G401.6 (cell line): ENCODE measurements around the gene DMAP1.

Experiments used
- FAIRE-seq: peaks from 2 replicates; lab custom pipeline; 2012; peaks lifted over from hg19 to GRCh38; lab: Jason Lieb, UNC

DMAP1 gene

DNA sequence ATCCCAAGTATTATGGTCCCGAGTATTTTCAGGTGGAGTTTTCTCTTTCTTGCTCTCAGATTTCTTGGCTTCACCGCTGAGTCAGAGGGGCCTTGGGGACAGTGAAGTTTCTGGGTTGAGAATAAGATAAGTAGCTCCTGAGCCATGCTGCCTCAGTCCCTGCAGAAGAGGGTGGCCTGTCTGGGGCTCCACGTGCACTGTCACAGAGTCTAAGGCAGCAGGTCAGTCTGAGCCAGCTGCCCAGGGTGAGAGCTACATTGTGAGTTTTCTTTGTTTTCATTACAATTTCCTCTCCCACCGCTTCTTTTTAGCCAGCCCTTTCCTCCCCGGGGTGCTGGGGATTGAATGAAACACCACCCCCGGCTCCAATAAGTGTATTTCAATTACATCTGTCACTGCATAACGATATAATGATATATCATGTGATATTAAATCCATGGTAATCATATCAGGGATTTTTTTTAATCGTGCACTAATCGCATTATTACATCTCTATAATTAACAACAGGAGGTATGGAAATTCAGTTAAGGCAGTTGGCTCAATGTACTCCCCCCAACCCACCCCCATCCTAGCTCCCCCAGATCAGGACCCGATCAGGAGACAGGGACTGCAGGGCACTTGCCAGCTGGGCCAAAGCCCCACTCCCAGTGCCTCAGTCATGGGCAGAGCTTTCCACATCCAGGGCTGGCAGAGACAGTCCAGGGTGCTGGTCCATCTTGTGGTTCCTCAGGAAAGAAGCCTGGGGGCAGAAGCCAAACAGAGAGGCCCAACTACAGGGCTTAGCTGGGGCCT lies 43.7 kb downstream of the DMAP1 start:
- no peak for FAIRE-seq

DNA sequence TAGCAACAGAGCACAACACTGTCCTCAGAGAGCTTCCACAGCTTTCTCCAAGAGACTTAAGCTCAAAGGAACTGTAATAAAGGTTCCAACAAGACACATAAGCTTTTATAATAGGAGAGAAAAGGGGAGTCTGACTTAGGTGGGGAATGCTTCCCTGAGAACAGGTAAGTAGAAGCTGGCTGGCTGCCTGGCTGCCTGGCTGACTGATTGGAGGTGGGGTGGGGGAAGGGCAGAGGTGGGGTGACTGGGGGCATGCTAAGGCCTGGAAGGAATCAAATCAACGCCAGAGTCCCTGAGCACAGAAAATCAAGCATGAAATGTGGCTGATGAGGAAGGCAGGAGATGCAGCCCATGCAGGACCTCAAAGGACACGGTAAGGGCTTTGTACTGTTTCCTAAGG lies 45.8 kb downstream of the DMAP1 start:
- no peak for FAIRE-seq

DNA sequence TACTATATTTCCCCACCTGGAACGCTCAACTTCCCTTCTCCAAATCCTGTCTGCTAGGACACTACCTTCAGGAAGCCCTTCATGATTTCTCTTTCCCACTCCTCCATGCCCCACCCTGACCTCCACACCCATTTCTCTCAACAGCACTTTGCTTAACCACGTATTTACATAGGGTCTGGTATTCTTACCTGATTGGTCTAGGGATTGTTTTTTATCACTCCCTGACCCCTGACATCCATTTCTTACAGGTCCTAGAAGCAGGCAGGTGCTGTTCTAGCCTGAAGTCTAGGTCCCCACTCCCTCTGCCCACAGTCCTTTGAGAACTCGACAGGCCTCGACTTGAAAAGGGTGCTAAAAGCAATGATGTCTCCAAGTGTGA lies 47.5 kb downstream of the DMAP1 start:
- no peak for FAIRE-seq

DNA sequence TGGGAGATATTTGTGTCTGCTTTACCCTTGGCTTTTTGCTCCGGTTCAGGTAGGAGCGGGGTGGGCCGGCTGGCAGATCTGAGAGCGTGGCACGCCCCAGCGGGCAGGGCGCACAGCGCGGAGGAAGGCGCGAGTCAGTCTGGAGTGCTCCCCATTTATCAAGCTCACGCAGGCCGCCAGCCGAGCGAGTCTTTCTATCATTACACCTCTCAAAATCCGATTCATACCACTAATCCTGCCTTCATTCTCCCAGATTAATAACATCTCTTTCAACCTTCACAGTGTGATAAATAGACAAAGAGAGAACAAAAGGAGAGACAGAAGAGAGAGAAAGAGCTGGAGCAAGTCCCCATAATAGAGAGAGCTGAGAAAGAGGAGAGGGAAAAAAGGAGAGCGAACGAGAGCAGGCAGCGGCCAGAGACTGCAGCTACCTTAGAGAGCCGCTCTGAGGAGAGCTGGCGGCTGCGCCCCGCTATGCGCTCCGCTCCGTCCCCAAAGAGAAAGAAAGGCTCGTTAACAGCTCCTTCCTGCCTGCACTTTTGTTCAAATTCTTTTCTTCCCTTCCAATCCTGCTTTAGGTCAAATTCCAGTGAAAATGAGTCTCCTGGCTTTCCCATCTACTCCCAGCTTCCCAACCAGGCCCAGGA lies 48.0 kb downstream of the DMAP1 start:
- FAIRE-seq, result no peak

DNA sequence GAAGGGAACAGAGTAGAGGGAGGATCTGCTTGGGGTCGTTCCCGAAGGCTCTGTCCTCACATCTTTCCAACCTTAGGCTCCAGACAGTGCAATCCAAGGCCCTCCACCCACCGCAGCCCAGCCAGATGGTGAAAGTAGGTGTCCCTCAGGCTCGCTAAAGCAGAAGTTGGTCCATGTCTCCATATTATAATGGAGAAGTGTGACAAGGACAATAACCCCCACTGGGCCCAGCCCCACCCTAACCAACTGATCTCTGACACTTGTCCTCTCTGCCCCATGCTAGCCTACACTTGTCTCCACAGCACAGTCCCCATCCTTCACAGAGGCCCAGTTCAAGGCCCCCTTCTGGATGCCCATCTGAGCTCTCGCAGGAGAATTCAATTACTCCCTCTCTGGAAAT lies 48.7 kb downstream of the DMAP1 start:
- no peak for FAIRE-seq

DNA sequence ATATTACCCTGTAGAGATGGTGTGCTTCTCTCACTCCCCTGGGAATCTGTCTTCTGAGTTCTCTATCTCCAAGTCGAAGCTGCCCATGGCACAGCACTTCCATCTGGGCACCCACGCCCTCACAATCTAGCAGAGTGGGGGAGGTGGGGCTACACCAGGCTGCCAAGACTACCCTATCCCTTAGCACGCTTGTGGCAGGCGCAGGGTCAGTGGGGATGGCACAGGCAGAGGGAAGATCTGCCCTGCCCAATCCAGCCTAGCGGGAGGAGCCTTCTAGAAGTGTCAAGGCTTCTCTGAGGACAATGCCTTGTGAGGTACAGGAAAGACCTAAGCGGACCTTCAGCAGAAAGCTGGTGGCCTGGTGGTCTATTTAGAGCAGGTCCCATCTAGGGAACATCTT lies 49.1 kb downstream of the DMAP1 start:
- FAIRE-seq, result no peak

DNA sequence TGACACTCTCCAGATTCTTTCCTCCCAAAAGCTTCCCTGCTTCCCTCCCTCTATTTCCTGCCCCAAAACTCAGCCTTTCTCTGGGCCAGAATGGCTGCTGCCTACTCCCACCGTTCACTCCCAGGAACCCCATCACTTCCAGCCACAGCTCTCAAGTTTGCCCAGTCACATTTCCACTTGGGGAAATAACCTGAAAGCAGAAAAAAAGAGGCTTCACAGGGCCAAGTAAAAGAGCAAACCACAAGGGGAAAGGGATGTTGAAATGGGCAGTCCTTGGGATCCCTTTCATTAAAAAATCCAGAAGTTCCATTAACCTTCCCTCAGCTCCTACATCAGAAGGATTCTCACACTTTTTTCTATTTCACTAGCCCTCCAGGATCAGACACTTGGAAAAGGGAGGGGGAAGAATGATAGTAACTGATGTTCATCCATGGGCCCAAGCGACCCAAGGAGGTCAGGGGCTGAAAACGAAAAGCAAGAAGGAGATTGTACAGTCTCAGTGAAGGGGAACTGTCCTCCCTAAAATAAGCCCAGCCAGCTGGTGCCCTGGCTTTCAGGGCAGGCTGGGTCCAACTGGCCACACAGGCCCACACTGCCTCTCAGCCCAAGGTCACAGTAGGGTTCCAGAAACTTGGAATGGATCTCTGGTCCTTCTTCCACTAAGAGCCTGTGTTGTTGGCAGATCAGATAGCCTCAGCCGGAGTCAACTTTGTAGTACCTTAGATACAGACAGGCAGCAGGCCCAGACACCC lies 49.7 kb downstream of the DMAP1 start:
- no peak for FAIRE-seq

DNA sequence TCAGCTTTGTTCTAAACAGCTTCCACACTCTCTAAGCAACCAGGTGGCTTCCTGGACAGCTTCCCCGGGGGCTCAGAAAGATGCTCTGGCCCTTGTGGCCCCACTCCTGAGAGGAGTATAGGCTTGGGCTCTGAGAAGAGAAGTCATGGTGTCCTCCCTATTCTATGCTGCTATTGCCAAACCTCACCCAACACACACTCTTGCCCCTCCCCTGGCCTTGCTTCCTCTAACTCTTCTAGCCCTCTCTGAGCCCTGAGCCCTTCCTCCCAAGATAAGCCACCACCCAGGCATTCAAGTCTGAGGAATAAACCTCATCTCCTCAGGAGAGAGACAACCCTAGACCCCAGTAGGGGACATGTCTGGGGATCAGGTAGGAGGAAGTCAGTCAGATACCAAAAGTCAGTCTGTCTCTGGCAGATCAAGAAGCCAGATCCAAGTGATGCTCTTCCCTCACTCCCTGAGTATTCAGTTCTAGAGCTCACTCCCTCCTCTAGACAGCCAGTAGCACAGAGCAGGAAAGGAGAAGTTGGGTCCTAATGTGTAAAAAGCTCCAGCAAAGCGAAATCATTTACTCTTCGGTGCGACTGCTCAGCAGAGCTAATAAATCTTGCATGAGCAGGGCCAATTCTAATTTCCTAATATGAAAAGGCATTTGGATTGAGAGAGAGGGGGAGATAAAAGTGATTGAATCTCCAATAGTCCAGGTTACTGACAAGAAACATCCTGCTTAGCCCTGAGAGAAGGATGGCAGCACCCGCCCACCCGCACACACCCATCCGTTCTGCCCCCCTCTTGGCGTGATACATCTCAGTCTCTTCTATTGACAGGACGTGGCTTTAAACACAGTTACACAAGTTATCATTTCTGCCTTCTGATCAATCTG lies 50.5 kb downstream of the DMAP1 start:
- FAIRE-seq, result no peak

DNA sequence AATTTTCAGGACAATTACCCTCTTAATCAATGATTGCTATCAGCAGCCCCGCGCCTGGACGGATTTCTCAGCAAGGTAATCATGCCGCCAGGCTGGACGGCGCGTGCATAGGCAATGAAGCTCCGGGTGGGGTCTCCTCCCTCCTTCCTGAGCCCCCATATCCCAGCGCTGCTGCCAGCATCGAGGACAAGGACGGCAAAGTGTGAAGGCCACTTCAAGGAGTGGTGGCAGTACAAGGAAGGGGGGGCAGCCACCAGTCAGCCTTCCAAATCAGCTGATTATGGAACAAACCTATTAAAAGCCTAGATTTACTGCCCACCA lies 51.1 kb downstream of the DMAP1 start:
- FAIRE-seq, result no peak

DNA sequence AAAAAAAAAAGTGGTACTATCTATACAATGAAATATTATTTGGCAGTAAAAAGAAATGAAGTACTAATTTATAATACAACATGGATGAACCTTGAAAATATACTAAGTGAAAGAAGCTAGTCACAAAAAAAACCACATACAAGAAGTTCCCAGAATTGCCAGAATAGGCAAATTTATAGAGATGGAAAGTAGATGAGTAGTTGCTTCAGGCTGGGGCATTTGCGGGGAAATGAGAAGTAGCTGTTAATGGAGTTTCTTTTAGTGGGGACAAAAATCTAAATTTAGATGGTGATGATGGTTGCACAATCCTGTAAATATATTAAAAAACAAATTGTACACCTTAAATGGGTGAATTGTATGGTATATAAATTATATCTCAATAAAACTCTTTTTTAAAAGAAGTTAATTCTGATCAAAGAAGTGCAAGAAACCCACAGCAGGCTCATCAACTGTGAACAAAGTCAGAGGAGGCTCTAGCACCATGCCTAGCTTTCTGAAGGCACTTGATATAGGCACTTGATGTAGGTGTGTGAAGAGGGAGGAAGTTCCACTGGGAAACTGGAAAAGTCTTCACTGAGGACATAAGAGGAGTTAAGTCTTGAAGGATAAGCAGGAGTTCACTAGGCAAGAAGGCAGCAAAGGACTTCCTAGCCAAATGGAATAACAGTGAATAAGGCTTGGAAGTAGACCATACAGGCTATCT lies 52.5 kb downstream of the DMAP1 start:
- no peak for FAIRE-seq

DNA sequence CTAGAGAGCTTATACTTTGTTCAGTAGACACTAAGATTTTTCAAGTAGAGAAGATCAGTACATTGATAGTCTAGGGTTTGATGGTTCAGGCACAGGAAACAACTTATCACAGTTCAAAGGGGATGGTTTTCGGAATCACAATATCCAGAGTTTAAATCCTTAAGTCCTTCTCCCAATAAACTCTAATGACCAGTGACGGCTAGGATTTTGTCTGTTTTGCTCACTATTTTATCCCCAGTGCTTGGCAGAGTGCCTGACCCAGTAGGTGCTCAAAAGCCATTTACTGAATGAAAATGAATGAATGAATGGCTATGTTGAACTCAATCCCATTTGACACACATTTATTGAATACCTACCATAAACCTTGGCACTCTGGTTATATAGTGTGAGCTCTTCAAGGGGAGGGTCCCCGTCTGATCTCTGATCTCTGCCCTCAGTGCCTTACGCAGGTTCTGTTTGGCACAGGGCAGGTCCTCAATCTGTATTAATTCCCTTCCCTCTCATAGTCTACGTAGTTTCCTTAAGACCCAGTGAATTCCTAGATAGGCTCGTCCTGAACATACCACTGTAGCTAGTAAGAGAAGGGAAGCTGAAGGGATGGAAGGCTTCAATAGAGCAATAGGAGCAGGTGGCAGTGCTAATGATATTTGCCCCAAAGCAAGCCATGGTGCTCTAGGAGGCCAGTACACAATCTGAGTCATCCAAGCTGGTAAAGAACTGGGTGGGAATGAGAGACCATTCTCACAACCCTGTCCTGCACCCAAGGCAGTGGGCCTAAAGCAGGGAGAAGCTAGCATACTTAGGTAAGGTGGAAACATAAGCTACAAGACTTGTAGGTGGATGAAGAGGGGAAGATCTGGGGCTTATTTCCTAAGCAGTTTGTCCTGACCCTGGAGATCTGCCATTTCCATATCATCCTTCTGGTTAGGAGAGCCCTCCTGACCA lies 53.4 kb downstream of the DMAP1 start:
- no peak for FAIRE-seq

DNA sequence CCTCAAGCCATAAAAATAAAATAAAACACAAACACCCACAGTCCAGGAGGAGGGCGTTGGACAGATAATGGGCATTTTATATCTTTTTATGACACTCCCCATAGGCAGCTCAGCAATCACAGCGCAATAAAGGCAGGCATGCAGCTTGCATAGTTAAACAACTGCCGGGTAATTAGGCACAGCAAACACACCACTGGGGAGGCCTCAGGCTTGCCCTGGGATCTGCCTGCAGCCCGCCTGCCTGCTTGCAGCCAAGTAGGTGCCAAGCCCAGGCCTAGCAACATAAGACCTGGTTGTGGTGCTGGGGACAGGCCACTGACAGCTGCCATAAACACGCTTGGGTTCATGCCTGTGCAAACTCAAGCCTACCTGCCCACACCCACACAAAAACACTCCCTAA lies 54.2 kb downstream of the DMAP1 start:
- no peak for FAIRE-seq

DNA sequence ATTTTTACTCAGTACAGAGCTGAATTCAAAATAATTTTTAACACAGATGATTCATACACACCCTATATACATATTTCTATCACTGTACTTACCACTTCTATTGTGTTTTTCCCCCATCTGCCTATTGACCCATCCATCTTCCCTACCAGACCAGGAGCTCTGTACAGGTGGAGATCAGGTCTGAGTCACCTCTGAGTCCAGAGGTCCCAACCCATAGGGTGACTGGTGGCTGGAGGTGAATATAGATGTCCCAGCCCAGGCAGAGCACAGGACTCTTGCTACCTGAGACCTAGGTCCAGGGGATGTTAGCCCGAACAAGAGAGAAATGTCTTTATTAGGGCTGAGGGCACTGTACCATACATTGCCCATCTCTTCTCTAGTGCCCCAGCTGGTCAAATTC lies 54.8 kb downstream of the DMAP1 start:
- no peak for FAIRE-seq
